Mesodermal cell (in vitro differentiated cells): ENCODE data around the gene C4B.
"Not testable (repeated sequence)": the region's sequence is repeated elsewhere in the genome, so short reads cannot be mapped to it uniquely, and the experiment has no call there.

Experiments
- H3K27ac ChIP-seq: 2 replicates; pipeline ENCODE4 v1.7.0; 2013; ENCODE audit warnings: mild to moderate bottlenecking, low read depth, low read length, moderate library complexity; ENCODE audit not compliant: severe bottlenecking
- H3K36me3 ChIP-seq: 2 replicates; pipeline ENCODE4 v1.7.1; 2013; ENCODE audit warnings: mild to moderate bottlenecking, low read length, moderate library complexity; ENCODE audit not compliant: control insufficient read depth, insufficient read depth
- H3K4me1 ChIP-seq: one replicate; pipeline ENCODE4 v1.7.1; 2013; ENCODE audit warnings: mild to moderate bottlenecking, low read length; ENCODE audit not compliant: insufficient read depth, control insufficient read depth, poor library complexity, severe bottlenecking
- H3K4me3 ChIP-seq: 2 replicates; pipeline ENCODE4 v1.7.0; 2013; ENCODE audit warnings: low read length, control low read depth, mild to moderate bottlenecking; ENCODE audit not compliant: insufficient read depth, poor library complexity, severe bottlenecking; ENCODE audit errors: extremely low read depth
- H3K9me3 ChIP-seq: 2 replicates; pipeline ENCODE4 v1.7.1; 2013; ENCODE audit warnings: mild to moderate bottlenecking, low read length, moderate library complexity; ENCODE audit not compliant: control insufficient read depth
- WGBS, 2 experiments: methylation state at CpG; one replicate each; pipeline ENCODE4 v1.1.5; 2013; ENCODE audit warnings: missing lambda C conversion rate in 2 of 2; ENCODE audit not compliant: insufficient coverage in 2 of 2; 5-methylcytosine and 5-hydroxymethylcytosine counted together

The C4B gene

GRCh38 chr6:32056254-32056653 is 41.7 kb downstream of the C4B start:
- WGBS, 2 experiments = 93 to 100% methylated on average over 2 to 4 of the region's 7 CpGs
- Histone ChIP-seq H3K9me3 (no peaks in the 10 kb centered on the region), H3K36me3 (no peaks in the 10 kb centered on the region), H3K27ac (no peak overlapping the region), H3K4me3 (no peak overlapping the region), H3K4me1 (no peaks in the 10 kb centered on the region)

GRCh38 chr6:32057966-32058365 is 43.4 kb downstream of the C4B start:
- no peak overlapping the region for H3K27ac ChIP-seq
- H3K4me3 ChIP-seq = no peak overlapping the region
- H3K9me3 ChIP-seq = no peaks in the 10 kb centered on the region
- WGBS, 2 experiments = 95 to 97% methylated on average over 14 of the region's 17 CpGs
- no peaks in the 10 kb centered on the region for H3K36me3 ChIP-seq
- H3K4me1 ChIP-seq = no peaks in the 10 kb centered on the region

GRCh38 chr6:32058511-32058963 is 43.9 kb downstream of the C4B start:
- 94% methylated on average over 11 of the region's 11 CpGs for WGBS, 2 experiments

GRCh38 chr6:32060966-32061655 is 46.5 kb downstream of the C4B start:
- no peaks in the 10 kb centered on the region for H3K4me1 ChIP-seq
- 88 to 93% methylated on average over 8 to 16 of the region's 28 CpGs for WGBS, 2 experiments
- no peak overlapping the region for H3K4me3 ChIP-seq
- no peaks in the 10 kb centered on the region for H3K9me3 ChIP-seq
- H3K27ac ChIP-seq = no peak overlapping the region
- H3K36me3 ChIP-seq = no peaks in the 10 kb centered on the region

More at GRCh38 chr6:32058511-32058963, 43.9 kb downstream of the C4B start:
- Histone ChIP-seq H3K4me3 (no peak overlapping the region), H3K27ac (no peak overlapping the region), H3K9me3 (no peaks in the 10 kb centered on the region), H3K36me3 (no peaks in the 10 kb centered on the region), H3K4me1 (no peaks in the 10 kb centered on the region)

- Histone ChIP-seq H3K4me3 (no peak overlapping the region), H3K9me3 (no peaks in the 10 kb centered on the region), H3K4me1 (no peaks in the 10 kb centered on the region), H3K27ac (no peak overlapping the region), H3K36me3 (no peaks in the 10 kb centered on the region)
- WGBS, 2 experiments = 89 to 95% methylated on average over 13 to 14 of the region's 14 CpGs
Measured at GRCh38 chr6:32064706-32065105, 50.1 kb downstream of the C4B start.

- not testable (repeated sequence) for H3K9me3 ChIP-seq, H3K36me3 ChIP-seq, H3K27ac ChIP-seq, H3K4me3 ChIP-seq, H3K4me1 ChIP-seq
- whole genome bisulfite sequencing, 2 experiments = 95 to 100% methylated on average over 7 to 11 of the region's 19 CpGs
Measured at GRCh38 chr6:32067521-32067920, 52.9 kb downstream of the C4B start.

- H3K9me3 ChIP-seq, H3K4me3 ChIP-seq, H3K36me3 ChIP-seq, H3K27ac ChIP-seq, H3K4me1 ChIP-seq: not testable (repeated sequence)
- 94 to 95% methylated on average over 12 of the region's 13 CpGs for WGBS, 2 experiments
Measured at GRCh38 chr6:32068315-32068714, 53.7 kb downstream of the C4B start.

- 88 to 91% methylated on average over 12 to 14 of the region's 14 CpGs for WGBS, 2 experiments
- no peaks in the 10 kb centered on the region for H3K4me1 ChIP-seq
Measured at GRCh38 chr6:32068867-32069266, 54.3 kb downstream of the C4B start.

GRCh38 chr6:32069460-32069859 is 54.9 kb downstream of the C4B start:
- H3K36me3 ChIP-seq = no peaks in the 10 kb centered on the region
- no peaks in the 10 kb centered on the region for H3K4me1 ChIP-seq
- no peaks in the 10 kb centered on the region for H3K9me3 ChIP-seq
- no peak overlapping the region for H3K27ac ChIP-seq
- 95 to 96% methylated on average over 12 to 17 of the region's 17 CpGs for WGBS, 2 experiments
- no peak overlapping the region for H3K4me3 ChIP-seq

More at GRCh38 chr6:32068867-32069266, 54.3 kb downstream of the C4B start:
- Histone ChIP-seq H3K27ac (no peak overlapping the region), H3K4me3 (no peak overlapping the region), H3K9me3 (no peaks in the 10 kb centered on the region), H3K36me3 (no peaks in the 10 kb centered on the region)

GRCh38 chr6:32069878-32070515 is 55.4 kb downstream of the C4B start:
- no peaks in the 10 kb centered on the region for H3K4me1 ChIP-seq
- no peak overlapping the region for H3K27ac ChIP-seq
- 94 to 96% methylated on average over 21 of the region's 24 CpGs for WGBS, 2 experiments
- H3K36me3 ChIP-seq = no peaks in the 10 kb centered on the region
- H3K4me3 ChIP-seq = no peak overlapping the region
- no peaks in the 10 kb centered on the region for H3K9me3 ChIP-seq
